Colonic mucosa (tissue), 4 donors: ENCODE measurements around the gene CALN1. TPM values are rescaled to one million over a fixed set of nuclear protein-coding genes. Genes with fewer than 3 reads are reported as not detected.
"Not testable (repeated sequence)": the region's sequence is repeated elsewhere in the genome, so short reads cannot be mapped to it uniquely, and the experiment has no call there.

Source experiments
- DNase-seq: peaks from one replicate; pipeline ENCODE4 v3.0.0-alpha.2; 2020
- H3K27ac ChIP-seq: fragments of 200-600 bp; one replicate; pipeline ENCODE4 v1.8.0; 2021
- H3K27me3 ChIP-seq: fragments of 200-600 bp; one replicate; pipeline ENCODE4 v1.8.0; 2021
- H3K36me3 ChIP-seq: fragments of 200-600 bp; one replicate; pipeline ENCODE4 v1.8.0; 2021
- H3K4me1 ChIP-seq: fragments of 200-600 bp; one replicate; pipeline ENCODE4 v1.8.0; 2021; ENCODE audit warnings: mild to moderate bottlenecking
- H3K4me3 ChIP-seq: fragments of 200-600 bp; one replicate; pipeline ENCODE4 v1.8.0; 2021
- H3K9ac ChIP-seq, 2 donors: one replicate each; pipeline ENCODE4 v1.7.0; 2013; ENCODE audit warnings: control low read depth in 2 of 2, low read depth in 2 of 2, low read length in 2 of 2
- H3K9me3 ChIP-seq: fragments of 200-600 bp; one replicate; pipeline ENCODE4 v1.8.0; 2021
- intact Hi-C: fragments of 100-400 bp; cut with DNase I; formaldehyde crosslinking; loops from one replicate; pipeline ENCODE4 v1.14.1; 2022
- total RNA-seq, 2 donors: library from RNA; stranded (reverse); fragmentation: NEBNext Ultra II Directional in 1 of 2; extraction: Animal tissue kit (Norgen Biotek cat#: 25700) in 1 of 2; gene quantifications; one replicate each; pipeline ENCODE4 v1.2.1, GENCODE V29; 2021
- TF ChIP-seq, protein P1 (sequence below): fragments of 200-600 bp; IDR thresholded peaks from one replicate; pipeline ENCODE4 v1.8.0; 2022; ENCODE audit warnings: antibody characterized with exemption, mild to moderate bottlenecking
- donor health status: healthy.
- donor health status: DM: no; HTN: no; CAD: no.
- donor health status: DM: no; HTN: no; CAD: no.

The CALN1 gene
- total RNA-seq, 2 donors from 2014 or later, result 0.37 TPM; not detected in 1

DNA sequence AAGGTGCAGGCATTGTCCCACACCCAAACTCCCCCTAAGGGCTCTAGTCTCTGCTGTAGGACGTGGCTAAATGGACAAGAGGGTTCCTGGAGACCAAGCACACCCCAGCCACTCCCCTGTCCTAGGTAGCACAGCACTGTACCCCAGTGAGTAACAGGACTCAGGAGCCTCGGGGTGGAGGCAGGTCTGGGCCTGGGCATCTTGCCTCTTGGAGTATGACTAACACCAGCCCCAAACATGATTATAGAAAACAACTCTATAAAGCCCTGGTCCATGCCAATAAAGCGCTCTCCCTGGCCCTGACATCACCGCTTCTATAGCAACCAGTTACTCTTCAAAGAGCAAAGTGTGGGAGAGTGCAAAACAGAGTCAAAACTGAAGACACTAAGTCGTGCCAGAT, 195.0 kb downstream of the CALN1 start:
- no peak overlapping the region for H3K27ac ChIP-seq
- intact Hi-C loops, result no loop called here
- no peaks in the 10 kb centered on the region for H3K9me3 ChIP-seq

DNA sequence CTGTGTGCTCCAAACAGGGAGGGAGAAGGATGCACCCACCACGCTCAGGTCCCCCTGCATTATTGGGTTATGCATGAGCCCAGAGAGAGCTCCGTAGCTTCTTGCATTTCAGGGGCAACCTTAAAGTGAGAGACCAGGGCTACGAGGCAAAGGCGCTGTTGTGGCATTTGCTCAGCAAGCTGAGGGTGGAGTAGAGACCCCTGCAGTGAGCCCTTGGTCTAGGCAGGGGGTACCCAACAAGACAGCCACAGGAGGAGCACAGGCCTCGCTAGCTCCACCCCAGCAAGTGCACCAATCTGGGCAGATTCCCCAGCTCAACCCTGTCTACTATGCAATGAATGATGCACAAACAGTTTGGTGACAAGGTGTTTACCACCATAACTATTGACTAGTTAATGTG, 198.4 kb downstream of the CALN1 start:
- TF ChIP-seq, protein P1, sequence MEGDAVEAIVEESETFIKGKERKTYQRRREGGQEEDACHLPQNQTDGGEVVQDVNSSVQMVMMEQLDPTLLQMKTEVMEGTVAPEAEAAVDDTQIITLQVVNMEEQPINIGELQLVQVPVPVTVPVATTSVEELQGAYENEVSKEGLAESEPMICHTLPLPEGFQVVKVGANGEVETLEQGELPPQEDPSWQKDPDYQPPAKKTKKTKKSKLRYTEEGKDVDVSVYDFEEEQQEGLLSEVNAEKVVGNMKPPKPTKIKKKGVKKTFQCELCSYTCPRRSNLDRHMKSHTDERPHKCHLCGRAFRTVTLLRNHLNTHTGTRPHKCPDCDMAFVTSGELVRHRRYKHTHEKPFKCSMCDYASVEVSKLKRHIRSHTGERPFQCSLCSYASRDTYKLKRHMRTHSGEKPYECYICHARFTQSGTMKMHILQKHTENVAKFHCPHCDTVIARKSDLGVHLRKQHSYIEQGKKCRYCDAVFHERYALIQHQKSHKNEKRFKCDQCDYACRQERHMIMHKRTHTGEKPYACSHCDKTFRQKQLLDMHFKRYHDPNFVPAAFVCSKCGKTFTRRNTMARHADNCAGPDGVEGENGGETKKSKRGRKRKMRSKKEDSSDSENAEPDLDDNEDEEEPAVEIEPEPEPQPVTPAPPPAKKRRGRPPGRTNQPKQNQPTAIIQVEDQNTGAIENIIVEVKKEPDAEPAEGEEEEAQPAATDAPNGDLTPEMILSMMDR, result no peak
- Histone ChIP-seq H3K36me3 (no peaks in the 10 kb centered on the region), H3K27me3 (no peaks in the 10 kb centered on the region), H3K4me3 (no peak overlapping the region), H3K27ac (no peak overlapping the region), H3K9me3 (no peaks in the 10 kb centered on the region), H3K4me1 (no peaks in the 10 kb centered on the region), H3K9ac (no peak overlapping the region)
- no peak for DNase-seq
- intact Hi-C loops, result no loop called here

More for the DNA sequence above, 195.0 kb downstream of the CALN1 start:
- TF ChIP-seq, protein P1, result no peak
- Histone ChIP-seq H3K4me3 (no peak overlapping the region), H3K36me3 (no peaks in the 10 kb centered on the region), H3K9ac (no peak overlapping the region), H3K4me1 (no peaks in the 10 kb centered on the region), H3K27me3 (no peaks in the 10 kb centered on the region)
- no peak for DNase-seq

DNA sequence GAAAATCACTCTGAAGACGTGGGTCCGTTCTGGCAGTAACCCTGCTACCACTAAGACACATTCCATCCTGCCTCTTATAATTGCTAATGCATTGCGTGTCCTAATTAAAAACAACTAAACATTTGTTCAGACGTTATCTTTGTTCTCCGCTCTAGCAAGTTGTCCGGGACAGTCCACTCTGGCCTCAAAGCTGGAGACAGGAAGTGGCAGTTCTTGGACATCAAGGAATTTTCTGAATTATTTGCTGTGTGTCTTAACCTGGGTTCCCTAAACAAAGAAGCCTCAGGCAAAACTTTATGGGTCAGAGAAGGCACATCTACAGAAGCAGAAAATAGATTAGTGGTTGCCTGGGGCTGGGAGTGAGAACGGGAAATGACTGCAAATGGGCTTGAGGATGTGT, 199.1 kb downstream of the CALN1 start:
- H3K4me1 ChIP-seq, result no peaks in the 10 kb centered on the region
- no peak overlapping the region for H3K4me3 ChIP-seq
- TF ChIP-seq, protein P1, result no peak
- H3K9me3 ChIP-seq, result no peaks in the 10 kb centered on the region
- no peak overlapping the region for H3K9ac ChIP-seq
- H3K36me3 ChIP-seq, result no peaks in the 10 kb centered on the region
- no peaks in the 10 kb centered on the region for H3K27me3 ChIP-seq
- DNase-seq, result no peak
- intact Hi-C loops, result no loop called here
- H3K27ac ChIP-seq, result no peak overlapping the region

GRCh38 chr7:72211175-72211574, 201.0 kb downstream of the CALN1 start:
- intact Hi-C loops, result no loop called here
- H3K36me3 ChIP-seq, result no peaks in the 10 kb centered on the region
- DNase-seq, result no peak
- no peak overlapping the region for H3K9ac ChIP-seq
- H3K27ac ChIP-seq, result no peak overlapping the region
- H3K27me3 ChIP-seq, result no peaks in the 10 kb centered on the region
- no peaks in the 10 kb centered on the region for H3K4me1 ChIP-seq
- TF ChIP-seq, protein P1, result no peak
- no peak overlapping the region for H3K4me3 ChIP-seq
- H3K9me3 ChIP-seq, result no peaks in the 10 kb centered on the region

DNA sequence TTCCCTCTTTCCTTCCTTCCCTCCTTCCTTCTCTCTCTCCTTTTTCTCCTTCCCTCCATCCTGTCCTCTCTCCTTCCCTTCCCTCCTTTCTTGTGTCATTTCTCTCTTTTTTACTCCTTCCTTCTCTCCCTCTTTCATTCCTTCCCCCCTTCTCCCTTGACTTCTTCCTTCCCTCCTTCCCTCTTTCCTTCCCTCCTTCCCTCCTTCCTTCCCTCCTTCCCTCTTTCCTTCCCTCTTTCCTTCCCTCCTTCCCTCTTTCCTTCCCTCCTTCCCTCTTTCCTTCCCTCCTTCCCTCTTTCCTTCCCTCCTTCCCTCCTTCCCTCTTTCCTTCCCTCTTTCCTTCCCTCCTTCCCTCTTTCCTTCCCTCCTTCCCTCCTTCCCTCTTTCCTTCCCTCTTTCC, 203.1 kb downstream of the CALN1 start:
- H3K27me3 ChIP-seq, H3K27ac ChIP-seq, DNase-seq, H3K36me3 ChIP-seq, intact Hi-C loops, H3K9me3 ChIP-seq, H3K4me1 ChIP-seq, H3K9ac ChIP-seq, H3K4me3 ChIP-seq: not testable (repeated sequence)

DNA sequence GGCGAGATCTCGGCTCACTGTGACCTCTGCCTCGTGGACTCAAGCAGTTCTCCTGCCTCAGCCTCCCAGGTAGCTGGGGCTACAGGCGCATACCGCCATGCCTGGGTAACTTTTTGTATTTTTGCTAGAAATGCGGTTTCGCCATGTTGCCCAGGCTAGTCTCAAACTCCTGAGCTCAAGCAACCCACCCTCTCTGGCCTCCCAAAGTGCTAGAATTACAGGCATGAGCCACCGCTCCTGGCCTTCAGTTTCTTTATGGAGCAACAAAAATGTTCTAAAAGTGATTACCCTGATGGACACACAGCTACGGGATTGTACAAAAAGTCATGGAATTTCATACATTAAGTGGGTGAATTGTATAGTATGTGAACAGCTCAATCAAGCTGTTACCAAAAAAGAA, 216.0 kb downstream of the CALN1 start:
- Histone ChIP-seq H3K36me3 (no peaks in the 10 kb centered on the region), H3K9me3 (no peaks in the 10 kb centered on the region), H3K9ac (no peak overlapping the region), H3K27ac (no peak overlapping the region), H3K4me1 (no peaks in the 10 kb centered on the region), H3K27me3 (no peaks in the 10 kb centered on the region), H3K4me3 (no peak overlapping the region)
- DNase-seq, result no peak
- TF ChIP-seq, protein P1, result no peak
- intact Hi-C loops, result no loop called here
